ENCODE measurements around the gene AHRR. TPM values are rescaled to one million over a fixed set of nuclear protein-coding genes. Genes with fewer than 3 reads are reported as not detected.

The AHRR gene
- total and polyA plus RNA-seq, 9 of the 15 experiments (the other 6 are each of a cell fraction or from before 2014, with no cell fraction given) = 0.06 to 1.6 (median 0.75) TPM; not detected in 1

- TF ChIP-seq ZNF318 (IDR thresholded peaks at IDR 0.05; ENCODE audit: borderline replicate concordance in 1 of 2, low read depth in 1 of 2) (no peak), TCF7 (IDR thresholded peaks at IDR 0.05; ENCODE audit: borderline replicate concordance) (no peak), GABPA (tag; conservative IDR thresholded peaks at IDR 0.05; ENCODE audit: low read depth) (peak; percentile 98), ZNF263 (CRISPR knock-in tag; IDR thresholded peaks at IDR 0.05; ENCODE audit: borderline replicate concordance) (peak; percentile 62), BRCA1 (IDR thresholded peaks at IDR 0.05) (no peak), BRCA1 (CRISPR knock-in tag; IDR thresholded peaks at IDR 0.05) (0 out of 2 replicates have a peak, but pooled peaks have one; percentile 77), HDAC1 (IDR thresholded peaks at IDR 0.05) (peak in 1 of 2 experiments; percentile 83; a peak in 2 of 4 replicates), ZNF449 (CRISPR knock-in tag; IDR thresholded peaks at IDR 0.05) (no peak), SPI1 (IDR thresholded peaks at IDR 0.05; ENCODE audit: borderline replicate concordance, low read depth, low read length) (peak; percentile 63), FOXM1 (IDR thresholded peaks at IDR 0.05; ENCODE audit: low read depth) (no peak), FOXM1 (CRISPR knock-in tag; IDR thresholded peaks at IDR 0.05; ENCODE audit: low read depth) (no peak), SAP30 (IDR thresholded peaks at IDR 0.05; ENCODE audit: borderline replicate concordance, insufficient read depth, low read depth, low read length, poor library complexity, severe bottlenecking) (peak; percentile 74), E2F4 (CRISPR knock-in tag; IDR thresholded peaks at IDR 0.05; ENCODE audit: low read depth) (0 out of 2 replicates have a peak, but pooled peaks have one; percentile 37), NR2C2 (CRISPR knock-in tag; IDR thresholded peaks at IDR 0.05) (no peak; the same call in 1 of the 2 replicates), NR2C2 (tag; IDR thresholded peaks at IDR 0.05) (peak; percentile 28; the same call in 1 of the 2 replicates)
Observed at GRCh38 chr5:442335-443238, 121.1 kb downstream of the AHRR start, which contains the start of gene EXOC3 (continued).
